GM12873 (cell line): ENCODE data around the gene HOXC11.

Experiments used
- TF ChIP-seq, protein P1 (sequence below): IDR thresholded peaks from 2 replicates; pipeline ENCODE4 v1.5.1; 2012; ENCODE audit warnings: low read depth, mild to moderate bottlenecking, moderate library complexity, low read length, control low read depth; ENCODE audit not compliant: insufficient read depth; ENCODE audit errors: missing control alignments

The HOXC11 gene

DNA sequence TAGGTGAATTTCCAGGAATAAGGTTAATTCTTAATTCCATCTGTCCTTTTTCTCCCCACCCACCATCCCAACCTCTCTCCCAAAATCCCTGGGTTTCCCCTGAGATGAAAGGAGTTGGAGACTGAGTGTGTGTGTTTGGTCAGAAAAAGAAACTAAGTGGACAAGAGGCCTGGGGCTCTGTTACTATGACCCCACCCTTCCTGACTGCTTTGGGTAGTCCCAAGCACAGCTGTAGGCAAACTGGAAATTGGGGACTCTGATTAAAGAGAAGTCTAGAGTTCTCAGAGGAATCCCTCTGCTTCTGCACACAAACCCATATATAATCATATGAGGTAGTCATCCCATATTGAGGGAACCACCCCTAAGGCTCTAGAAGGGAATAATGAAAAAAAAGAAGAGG, 25.2 kb upstream of the HOXC11 start:
- TF ChIP-seq, protein P1, sequence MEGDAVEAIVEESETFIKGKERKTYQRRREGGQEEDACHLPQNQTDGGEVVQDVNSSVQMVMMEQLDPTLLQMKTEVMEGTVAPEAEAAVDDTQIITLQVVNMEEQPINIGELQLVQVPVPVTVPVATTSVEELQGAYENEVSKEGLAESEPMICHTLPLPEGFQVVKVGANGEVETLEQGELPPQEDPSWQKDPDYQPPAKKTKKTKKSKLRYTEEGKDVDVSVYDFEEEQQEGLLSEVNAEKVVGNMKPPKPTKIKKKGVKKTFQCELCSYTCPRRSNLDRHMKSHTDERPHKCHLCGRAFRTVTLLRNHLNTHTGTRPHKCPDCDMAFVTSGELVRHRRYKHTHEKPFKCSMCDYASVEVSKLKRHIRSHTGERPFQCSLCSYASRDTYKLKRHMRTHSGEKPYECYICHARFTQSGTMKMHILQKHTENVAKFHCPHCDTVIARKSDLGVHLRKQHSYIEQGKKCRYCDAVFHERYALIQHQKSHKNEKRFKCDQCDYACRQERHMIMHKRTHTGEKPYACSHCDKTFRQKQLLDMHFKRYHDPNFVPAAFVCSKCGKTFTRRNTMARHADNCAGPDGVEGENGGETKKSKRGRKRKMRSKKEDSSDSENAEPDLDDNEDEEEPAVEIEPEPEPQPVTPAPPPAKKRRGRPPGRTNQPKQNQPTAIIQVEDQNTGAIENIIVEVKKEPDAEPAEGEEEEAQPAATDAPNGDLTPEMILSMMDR = no peak

DNA sequence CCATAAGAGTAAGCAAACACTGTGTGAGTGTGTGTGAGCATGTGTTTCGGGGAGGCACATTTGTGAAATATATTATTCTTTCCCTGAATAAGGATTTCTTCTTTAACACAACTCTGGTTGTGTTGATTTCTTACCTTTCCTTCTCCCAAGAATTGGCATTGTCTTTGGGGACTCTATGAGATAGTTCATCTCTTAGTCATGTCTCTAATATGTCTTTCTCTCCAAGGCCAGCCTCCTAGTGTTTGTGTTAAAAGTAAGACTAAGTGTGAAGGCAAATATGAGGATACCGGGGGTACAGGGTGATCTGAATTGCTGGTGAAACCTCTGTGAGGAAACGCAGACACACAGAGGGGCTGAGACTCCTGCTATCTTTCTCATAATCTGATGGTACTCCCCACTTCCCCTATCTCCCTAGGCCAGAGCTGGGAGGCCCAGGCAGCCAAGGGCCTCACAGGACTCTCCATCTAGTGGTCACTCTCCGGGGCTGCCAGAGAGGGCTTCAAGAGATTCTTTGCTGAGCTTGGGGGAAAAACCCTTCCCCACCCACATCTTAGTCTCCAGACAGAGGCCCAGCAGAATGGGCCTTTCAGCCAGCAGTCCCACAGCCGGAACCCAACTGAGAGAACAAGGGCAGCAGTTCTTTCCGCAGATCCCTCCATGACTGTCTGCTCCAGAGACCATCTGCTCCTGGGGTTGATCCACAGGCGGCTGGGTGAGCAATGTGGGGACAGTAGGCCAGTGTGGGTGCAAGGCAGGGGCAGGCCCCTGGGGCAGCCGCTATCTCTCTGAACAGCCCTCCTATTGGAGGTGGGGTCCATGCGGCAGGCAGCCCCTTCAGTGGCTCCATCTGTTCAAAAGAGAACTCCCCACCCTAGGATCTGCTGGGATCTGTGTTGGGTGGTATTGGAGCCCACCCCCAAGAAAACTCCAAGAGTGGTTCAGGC, 24.0 kb upstream of the HOXC11 start:
- TF ChIP-seq, protein P1 = no peak

DNA sequence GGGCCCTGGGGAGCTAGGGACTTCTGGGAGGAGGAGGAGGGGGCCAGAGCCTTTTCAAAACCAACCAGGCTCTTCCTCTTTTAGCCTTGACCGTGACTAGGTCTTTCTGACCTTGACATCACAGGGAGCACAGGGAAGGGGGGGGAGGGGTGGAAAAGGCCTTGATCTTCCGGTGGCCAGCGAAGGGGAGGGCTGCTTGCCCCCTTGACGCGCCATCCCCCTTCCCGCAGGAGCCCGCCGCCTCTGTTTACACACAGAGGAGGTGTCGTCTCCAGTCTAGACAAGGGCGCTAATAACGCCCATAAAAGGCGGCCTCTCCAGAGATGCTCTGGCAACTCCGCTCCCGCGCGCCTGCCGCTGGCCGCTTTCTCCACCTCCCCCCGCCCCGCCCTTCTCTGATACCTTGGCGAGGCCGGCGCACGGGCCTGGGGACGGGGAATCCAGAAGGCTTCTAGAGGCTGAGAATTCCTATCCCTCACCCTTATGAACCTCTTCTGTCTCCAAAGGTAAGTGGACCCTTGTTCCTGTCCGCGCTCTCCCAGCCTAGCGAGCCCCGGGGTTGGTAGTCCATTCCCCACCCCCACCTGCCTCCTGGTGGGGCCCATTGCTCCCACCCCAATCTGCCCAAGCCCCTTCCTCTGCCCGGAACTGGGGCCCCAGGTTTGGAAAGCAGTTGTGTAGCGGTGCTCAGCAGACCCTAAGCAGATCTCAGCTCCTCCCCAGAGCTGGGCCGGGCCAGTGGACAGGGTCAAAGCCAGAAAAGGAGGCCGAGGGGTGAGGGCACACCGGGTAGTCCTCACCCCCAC, 23.1 kb upstream of the HOXC11 start:
- TF ChIP-seq, protein P1 = no peak

DNA sequence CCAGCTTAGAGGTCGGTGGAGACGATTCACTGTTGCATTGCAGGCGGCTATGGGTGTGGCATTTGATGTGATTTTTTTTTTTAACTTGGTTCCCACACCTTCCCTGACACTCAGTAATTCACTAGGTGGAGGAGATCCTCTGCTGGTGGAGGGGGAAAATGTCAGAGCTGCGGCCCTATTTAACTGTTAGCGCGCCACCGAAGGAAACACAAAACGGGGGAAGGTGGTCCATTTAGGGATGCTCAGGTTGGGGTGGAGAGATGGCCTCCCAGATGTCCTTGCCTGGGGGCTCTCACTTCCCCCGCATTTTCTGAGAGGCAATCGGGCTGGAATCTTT, 22.5 kb upstream of the HOXC11 start:
- TF ChIP-seq, protein P1 = no peak

DNA sequence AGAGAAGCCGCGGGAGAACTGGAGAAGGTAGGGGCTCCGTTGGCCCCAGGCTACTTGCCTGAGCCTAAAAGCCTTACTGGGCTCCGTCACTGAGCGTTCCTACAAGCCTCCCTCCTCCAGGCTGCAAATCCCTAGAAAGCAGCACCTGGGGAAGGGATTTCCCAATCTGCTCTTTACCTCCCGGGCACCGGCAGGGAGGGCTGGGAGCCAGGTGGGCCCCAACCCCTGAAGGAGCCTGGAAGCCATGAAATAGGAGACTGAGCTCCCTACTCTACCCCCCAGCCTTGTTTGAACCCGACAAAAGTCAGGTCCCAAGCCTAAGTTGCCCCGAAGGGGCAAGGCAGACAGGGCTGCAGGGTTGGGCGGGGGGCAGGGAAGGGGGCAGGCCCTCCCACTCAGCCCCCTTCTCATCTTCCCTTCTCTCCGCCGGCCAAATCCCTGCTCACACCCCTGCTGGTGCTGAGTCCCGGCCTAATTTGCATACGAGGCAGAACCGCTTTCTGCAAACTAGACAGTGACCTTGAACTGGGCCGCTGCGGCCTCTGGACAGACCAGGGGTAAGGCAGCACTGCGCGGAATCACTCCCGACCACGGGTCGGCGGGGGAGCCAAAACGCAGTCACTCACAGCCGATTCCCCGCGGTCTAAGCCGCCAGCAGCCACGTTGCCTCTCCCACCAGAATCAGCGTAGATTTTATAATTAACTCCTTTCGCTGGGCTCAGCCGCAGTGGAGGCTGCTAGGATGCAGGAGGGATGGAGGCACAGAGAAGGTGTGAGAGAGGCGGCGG, 21.9 kb upstream of the HOXC11 start:
- TF ChIP-seq, protein P1 = no peak

DNA sequence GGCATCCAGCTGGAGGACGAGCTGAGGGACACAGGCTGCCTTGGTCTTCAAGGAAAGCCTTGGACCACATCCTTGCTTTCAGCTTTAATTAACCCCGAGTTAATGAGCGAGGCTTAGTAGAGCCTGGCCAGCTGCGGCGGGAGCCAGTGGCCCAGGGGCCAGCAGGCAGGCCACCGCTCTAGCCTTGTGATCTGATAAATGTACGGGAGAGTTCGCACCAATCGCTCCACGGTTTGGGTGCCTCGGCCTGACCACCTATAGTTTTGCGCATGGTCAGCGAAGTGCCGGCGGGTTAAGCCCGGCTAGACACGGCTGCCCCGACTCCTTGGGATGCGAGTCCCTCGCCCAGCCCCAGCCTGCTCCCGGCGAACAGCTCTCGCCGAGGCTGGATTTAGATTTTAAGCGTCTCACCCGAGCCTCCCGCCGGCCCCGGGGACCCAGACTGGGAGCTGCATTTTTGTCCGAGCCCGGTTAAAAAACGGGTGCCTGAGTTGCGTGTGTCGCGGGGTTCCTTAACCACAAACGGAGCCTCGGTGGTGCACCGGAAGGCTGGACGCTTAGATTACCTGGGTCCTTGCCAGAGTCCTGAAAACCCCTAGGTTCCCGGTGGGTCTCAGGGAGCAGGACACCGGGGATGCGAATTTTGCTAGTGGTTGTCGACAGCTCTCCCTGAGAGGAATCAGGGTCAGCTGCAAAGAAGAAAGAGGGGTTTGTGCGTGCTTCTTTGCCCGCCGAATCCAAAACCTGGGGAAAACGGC, 21.2 kb upstream of the HOXC11 start:
- TF ChIP-seq, protein P1 = no peak
